Ishikawa (cell line): ENCODE measurements around the gene ILKAP.

Source experiments
- CEBPB ChIP-seq: IDR thresholded peaks from 2 replicates; pipeline ENCODE4 v1.6.1; 2012
- CREB1 ChIP-seq: IDR thresholded peaks from 2 replicates; pipeline ENCODE4 v1.6.1; 2012; ENCODE audit warnings: low read depth
- EGR1 ChIP-seq: IDR thresholded peaks from 2 replicates; pipeline ENCODE4 v1.6.1; 2012
- EP300 ChIP-seq: IDR thresholded peaks from 2 replicates; pipeline ENCODE4 v1.6.1; 2012; ENCODE audit warnings: borderline replicate concordance
- FOXM1 ChIP-seq: IDR thresholded peaks from 2 replicates; pipeline ENCODE4 v1.6.1; 2012; ENCODE audit warnings: low read depth, borderline replicate concordance
- NFIC ChIP-seq: IDR thresholded peaks from 2 replicates; pipeline ENCODE4 v1.6.1; 2012
- RAD21 ChIP-seq: IDR thresholded peaks from 2 replicates; pipeline ENCODE4 v1.6.1; 2012; ENCODE audit warnings: low read depth
- TAF1 ChIP-seq: IDR thresholded peaks from 2 replicates; pipeline ENCODE4 v1.6.1; 2012; ENCODE audit warnings: low read depth, mild to moderate bottlenecking
- TEAD4 ChIP-seq: IDR thresholded peaks from 2 replicates; pipeline ENCODE4 v1.6.1; 2012
- YY1 ChIP-seq: IDR thresholded peaks from 2 replicates; pipeline ENCODE4 v1.6.1; 2012; ENCODE audit warnings: low read depth
- ZBTB7A ChIP-seq: IDR thresholded peaks from 2 replicates; pipeline ENCODE4 v1.6.1; 2012; ENCODE audit warnings: low read depth
- TF ChIP-seq, protein P1 (sequence below): IDR thresholded peaks from 2 replicates; pipeline ENCODE4 v1.6.1; 2012
- TF ChIP-seq, protein P2 (sequence below): IDR thresholded peaks from 2 replicates; pipeline ENCODE4 v1.6.1; 2012; ENCODE audit warnings: low read depth, mild to moderate bottlenecking
- TF ChIP-seq, protein P3 (sequence below): IDR thresholded peaks from 2 replicates; pipeline ENCODE4 v1.6.1; 2012

Gene ILKAP

DNA sequence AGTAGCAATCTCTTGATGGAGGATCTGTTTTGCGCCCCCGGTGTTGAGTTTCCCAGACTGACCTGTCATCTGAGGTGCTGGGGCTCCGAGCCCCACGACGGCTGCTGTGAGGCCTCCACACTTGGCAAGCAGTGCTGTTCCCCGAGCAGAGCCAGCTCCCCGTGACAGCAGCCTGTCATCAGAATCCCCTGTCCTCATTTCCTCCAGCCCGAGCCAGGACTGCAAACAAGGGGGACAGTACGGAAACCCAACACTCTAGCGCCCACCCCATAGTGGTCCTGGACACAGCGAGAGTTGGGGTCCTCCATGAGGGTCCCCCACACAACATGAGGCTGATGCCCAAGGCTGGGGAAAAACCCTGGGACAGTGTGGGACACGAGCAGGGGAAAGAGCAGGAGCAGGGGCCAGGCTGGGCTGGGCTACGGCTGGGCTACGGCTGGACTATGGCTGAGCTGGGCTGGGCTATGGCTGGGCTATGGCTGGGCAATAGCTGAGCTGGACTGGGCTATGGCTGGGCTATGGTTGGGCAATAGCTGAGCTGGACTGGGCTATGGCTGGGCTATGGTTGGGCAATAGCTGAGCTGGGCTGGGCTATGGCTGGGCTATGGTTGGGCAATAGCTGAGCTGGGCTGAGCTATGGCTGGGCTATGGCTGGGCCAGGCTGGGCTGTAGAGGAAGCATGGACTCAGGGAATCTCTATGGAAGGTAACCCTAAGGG lies 66.5 kb downstream of the ILKAP start:
- TF ChIP-seq CEBPB, result peak; percentile 86
- TF ChIP-seq, protein P1, sequence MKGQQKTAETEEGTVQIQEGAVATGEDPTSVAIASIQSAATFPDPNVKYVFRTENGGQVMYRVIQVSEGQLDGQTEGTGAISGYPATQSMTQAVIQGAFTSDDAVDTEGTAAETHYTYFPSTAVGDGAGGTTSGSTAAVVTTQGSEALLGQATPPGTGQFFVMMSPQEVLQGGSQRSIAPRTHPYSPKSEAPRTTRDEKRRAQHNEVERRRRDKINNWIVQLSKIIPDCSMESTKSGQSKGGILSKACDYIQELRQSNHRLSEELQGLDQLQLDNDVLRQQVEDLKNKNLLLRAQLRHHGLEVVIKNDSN, result no peak
- no peak for TF ChIP-seq RAD21
- TF ChIP-seq, protein P2, sequence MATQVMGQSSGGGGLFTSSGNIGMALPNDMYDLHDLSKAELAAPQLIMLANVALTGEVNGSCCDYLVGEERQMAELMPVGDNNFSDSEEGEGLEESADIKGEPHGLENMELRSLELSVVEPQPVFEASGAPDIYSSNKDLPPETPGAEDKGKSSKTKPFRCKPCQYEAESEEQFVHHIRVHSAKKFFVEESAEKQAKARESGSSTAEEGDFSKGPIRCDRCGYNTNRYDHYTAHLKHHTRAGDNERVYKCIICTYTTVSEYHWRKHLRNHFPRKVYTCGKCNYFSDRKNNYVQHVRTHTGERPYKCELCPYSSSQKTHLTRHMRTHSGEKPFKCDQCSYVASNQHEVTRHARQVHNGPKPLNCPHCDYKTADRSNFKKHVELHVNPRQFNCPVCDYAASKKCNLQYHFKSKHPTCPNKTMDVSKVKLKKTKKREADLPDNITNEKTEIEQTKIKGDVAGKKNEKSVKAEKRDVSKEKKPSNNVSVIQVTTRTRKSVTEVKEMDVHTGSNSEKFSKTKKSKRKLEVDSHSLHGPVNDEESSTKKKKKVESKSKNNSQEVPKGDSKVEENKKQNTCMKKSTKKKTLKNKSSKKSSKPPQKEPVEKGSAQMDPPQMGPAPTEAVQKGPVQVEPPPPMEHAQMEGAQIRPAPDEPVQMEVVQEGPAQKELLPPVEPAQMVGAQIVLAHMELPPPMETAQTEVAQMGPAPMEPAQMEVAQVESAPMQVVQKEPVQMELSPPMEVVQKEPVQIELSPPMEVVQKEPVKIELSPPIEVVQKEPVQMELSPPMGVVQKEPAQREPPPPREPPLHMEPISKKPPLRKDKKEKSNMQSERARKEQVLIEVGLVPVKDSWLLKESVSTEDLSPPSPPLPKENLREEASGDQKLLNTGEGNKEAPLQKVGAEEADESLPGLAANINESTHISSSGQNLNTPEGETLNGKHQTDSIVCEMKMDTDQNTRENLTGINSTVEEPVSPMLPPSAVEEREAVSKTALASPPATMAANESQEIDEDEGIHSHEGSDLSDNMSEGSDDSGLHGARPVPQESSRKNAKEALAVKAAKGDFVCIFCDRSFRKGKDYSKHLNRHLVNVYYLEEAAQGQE, result no peak

DNA sequence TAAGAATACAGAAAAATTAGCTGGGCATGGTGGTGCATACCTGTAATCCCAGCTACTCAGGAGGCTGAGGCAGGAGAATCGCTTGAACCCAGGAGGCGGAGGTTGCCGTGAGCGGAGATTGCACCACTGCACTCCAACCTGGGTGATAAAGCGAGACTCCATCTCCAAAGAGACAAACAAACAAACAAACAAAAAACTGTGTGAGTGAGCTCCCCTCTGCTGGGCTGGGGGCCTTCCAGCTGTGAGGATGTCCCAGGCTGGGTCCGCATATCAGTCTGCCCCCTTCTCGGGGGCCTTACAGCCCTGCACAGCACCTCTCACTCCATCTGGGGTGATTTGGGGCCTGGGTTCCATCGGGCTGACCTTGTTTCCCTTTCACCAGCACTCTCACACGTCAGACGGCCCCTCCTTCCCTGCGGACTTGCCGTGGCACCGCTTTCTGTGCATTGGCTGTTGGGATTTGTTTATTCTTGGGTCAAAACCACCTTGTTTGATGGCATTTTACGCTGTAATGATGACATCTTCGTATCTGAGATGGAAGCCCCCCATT lies 67.8 kb downstream of the ILKAP start:
- TF ChIP-seq, protein P3, sequence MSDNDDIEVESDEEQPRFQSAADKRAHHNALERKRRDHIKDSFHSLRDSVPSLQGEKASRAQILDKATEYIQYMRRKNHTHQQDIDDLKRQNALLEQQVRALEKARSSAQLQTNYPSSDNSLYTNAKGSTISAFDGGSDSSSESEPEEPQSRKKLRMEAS, result no peak
- TF ChIP-seq, protein P1, result no peak
- TF ChIP-seq CREB1 (no peak), YY1 (no peak), RAD21 (no peak)

DNA sequence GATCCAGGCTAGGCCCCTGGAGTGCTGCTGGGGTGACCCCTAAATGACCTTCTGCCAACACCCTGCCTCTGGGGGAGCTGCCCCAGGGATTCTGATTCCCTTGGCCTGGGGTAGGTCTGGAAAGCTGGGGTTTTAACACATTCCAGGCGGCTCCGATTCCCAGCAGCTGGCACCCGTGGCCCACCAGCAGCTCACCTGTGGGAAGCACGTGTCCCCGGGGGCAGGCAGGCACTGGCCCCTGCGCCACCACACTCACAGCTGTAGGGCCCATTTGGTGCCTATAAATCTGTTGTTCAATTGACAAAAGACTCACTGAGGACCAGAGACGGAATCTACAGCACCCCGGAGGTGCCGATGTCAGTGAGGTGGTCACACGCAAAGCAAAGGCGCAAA lies 69.1 kb downstream of the ILKAP start:
- TF ChIP-seq TEAD4, result no peak
- no peak for TF ChIP-seq TAF1
- TF ChIP-seq, protein P3, result no peak
- TF ChIP-seq EGR1, result no peak
- no peak for TF ChIP-seq CEBPB
- no peak for TF ChIP-seq YY1
- TF ChIP-seq, protein P1, result no peak

DNA sequence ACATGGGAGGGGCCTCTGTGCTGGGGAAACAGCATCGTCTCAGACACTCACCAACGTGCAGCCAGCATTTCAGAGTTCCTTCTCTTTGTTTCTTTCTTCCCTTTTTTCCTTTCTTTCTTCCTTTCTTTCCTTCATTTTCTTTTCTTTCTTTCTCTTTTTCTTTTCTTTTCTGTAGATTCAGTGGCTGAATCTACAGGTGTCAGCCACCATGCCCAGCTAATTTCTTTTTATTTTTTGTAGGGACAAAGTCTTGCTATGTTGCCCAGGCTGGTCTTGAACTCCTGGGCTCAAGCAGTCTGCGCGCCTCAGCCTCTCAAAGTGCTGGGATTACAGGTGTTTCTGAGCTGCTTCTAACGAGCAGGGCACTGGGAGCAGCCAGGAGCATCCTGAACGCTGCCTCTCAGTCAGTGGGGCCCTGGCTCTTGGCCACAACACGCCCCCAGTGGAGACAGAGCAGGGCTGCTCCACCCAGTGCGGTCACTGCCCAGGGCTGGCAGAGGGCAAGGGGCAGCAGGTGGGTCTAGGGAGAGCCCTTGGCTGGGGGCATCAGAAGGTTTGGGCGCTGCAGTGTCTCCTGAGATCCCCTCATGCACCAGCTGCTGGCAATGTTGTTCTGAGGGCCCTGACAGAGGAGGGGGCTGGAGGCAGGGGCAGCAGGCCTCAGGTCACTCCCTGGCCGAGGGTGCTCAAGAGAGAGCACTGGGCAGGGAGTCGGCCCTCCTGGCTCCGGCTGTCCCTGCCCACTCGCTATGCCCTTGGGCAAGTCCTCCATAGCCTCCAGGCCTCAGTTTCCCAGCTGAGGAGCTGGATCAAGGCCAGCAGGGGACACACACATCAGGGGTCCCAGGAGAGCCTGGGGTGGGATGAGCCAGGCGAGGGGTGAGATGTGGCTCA lies 69.7 kb downstream of the ILKAP start:
- no peak for TF ChIP-seq EGR1
- TF ChIP-seq YY1, result no peak
- TF ChIP-seq TEAD4, result no peak
- no peak for TF ChIP-seq FOXM1
- TF ChIP-seq CEBPB, result no peak
- TF ChIP-seq ZBTB7A, result no peak
- TF ChIP-seq, protein P2, result no peak
- TF ChIP-seq, protein P3, result no peak
- no peak for TF ChIP-seq EP300
- no peak for TF ChIP-seq NFIC
- TF ChIP-seq TAF1, result no peak
- TF ChIP-seq, protein P1, result no peak
- TF ChIP-seq CREB1, result no peak
